PC-3 (cell line): ENCODE measurements around the gene LHX1.

Experiments used
- CTCF ChIP-seq: fragments of 300-600 bp; sonication (generic); conservative IDR thresholded peaks from 2 replicates; pipeline ENCODE4 v1.5.1; 2017; ENCODE audit warnings: antibody characterized with exemption, low read depth, mild to moderate bottlenecking, low read length
- EZH2phosphoT487 ChIP-seq: fragments of 300-600 bp; sonication (generic); IDR thresholded peaks from 2 replicates; pipeline ENCODE4 v1.6.1; 2018; ENCODE audit warnings: mild to moderate bottlenecking, antibody characterized with exemption, low read length, borderline replicate concordance

DNA sequence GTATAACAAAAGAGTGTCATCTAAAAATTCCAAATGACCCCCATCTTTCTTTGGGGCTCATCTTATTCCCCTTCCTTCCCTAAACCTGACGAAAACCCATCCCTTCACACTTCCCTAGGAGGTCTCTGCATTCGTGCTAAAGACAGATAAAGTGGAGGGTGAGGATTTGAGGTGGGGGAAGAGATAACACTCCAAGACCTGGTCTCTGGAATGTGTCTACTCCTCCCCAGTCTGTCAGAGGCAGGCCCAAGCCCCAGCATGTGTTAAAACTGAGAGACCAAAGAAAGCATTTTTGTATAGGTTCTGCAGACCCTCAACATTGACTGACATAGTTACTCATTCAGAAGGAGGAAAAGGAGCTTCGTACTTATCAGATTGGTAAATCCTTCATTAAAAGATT is 11.0 kb upstream of the LHX1 start:
- TF ChIP-seq CTCF (no peak), EZH2phosphoT487 (no peak)
